IMR-90 (cell line): ENCODE measurements around the gene RRN3. TPM values are rescaled to one million over a fixed set of nuclear protein-coding genes. Genes with fewer than 3 reads are reported as not detected.
"Not testable (repeated sequence)": the region's sequence is repeated elsewhere in the genome, so short reads cannot be mapped to it uniquely, and the experiment has no call there.

Source experiments
- ATAC-seq: fragments of 200-7000 bp; cut with Tn5 transposase; 2 replicates; pipeline ENCODE4 v1.9.1; 2020; ENCODE audit warnings: low read depth, mild to moderate bottlenecking, moderate library complexity
- BruUV-seq: library from RNA; stranded (reverse); fragments of 400-500 nt; replicated peaks from 2 replicates; lab custom pipeline; 2021; lab: Mats Ljungman, UMichigan
- CTCF ChIA-PET: fragments of 300-600 bp; formaldehyde crosslinking; extraction: SDS; loops from one replicate; lab custom pipeline; 2021; ENCODE audit warnings: antibody characterized with exemption; lab: Yijun Ruan, JAX
- POLR2A ChIA-PET: fragments of 300-600 bp; sonication (Branson Sonifier 250); formaldehyde crosslinking; loops from one replicate; lab custom pipeline; 2022; ENCODE audit warnings: antibody characterized with exemption; ENCODE audit not compliant: unreplicated experiment; lab: Charles Lee
- DNase-seq: peaks from one replicate; pipeline ENCODE4 v3.0.0; 2013
- H2AFZ ChIP-seq: replicated peaks from 2 replicates; pipeline ENCODE3; 2013; ENCODE audit warnings: low read length, mild to moderate bottlenecking; ENCODE audit not compliant: poor library complexity
- H2AK5ac ChIP-seq: 2 replicates; pipeline ENCODE4 v1.6.1; 2013; ENCODE audit warnings: low read depth, low read length, inconsistent platforms
- H2AK9ac ChIP-seq: replicated peaks from 2 replicates; pipeline ENCODE3; 2013; ENCODE audit warnings: mild to moderate bottlenecking, low read depth, low read length, moderate library complexity; ENCODE audit not compliant: poor library complexity
- H2BK120ac ChIP-seq: 2 replicates; pipeline ENCODE4 v1.6.1; 2013; ENCODE audit warnings: low read depth, low read length, inconsistent platforms
- H2BK15ac ChIP-seq: 3 replicates; pipeline ENCODE4 v1.6.1; 2013; ENCODE audit warnings: low read depth, low read length, inconsistent platforms
- H2BK20ac ChIP-seq: 2 replicates; pipeline ENCODE4 v1.6.1; 2013; ENCODE audit warnings: low read depth, mild to moderate bottlenecking, inconsistent platforms, low read length, moderate library complexity
- H2BK5ac ChIP-seq: 2 replicates; pipeline ENCODE4 v1.6.1; 2013; ENCODE audit warnings: mild to moderate bottlenecking, low read depth, low read length, inconsistent platforms; ENCODE audit not compliant: poor library complexity, severe bottlenecking
- H3K14ac ChIP-seq: replicated peaks from 2 replicates; pipeline ENCODE4 v1.6.1; 2013; ENCODE audit warnings: low read depth, low read length, inconsistent platforms
- H3K18ac ChIP-seq: 2 replicates; pipeline ENCODE4 v1.6.1; 2013; ENCODE audit warnings: low read depth, low read length, control low read depth
- H3K23ac ChIP-seq: 2 replicates; pipeline ENCODE4 v1.6.1; 2013; ENCODE audit warnings: low read depth, low read length, inconsistent platforms
- H3K27ac ChIP-seq: 2 replicates; pipeline ENCODE4 v1.5.1; 2013; ENCODE audit warnings: mild to moderate bottlenecking, control low read depth, low read length; ENCODE audit not compliant: insufficient read depth
- H3K27me3 ChIP-seq: 2 replicates; pipeline ENCODE4 v1.6.1; 2013; ENCODE audit warnings: low read length; ENCODE audit not compliant: control insufficient read depth, insufficient read depth
- H3K36me3 ChIP-seq: 2 replicates; pipeline ENCODE4 v1.6.1; 2013; ENCODE audit warnings: low read length, mixed read lengths; ENCODE audit not compliant: control insufficient read depth, insufficient read depth
- H3K4ac ChIP-seq: 2 replicates; pipeline ENCODE4 v1.6.1; 2013; ENCODE audit warnings: low read depth, low read length, inconsistent platforms
- H3K4me1 ChIP-seq: 2 replicates; pipeline ENCODE4 v1.6.1; 2013; ENCODE audit warnings: low read length, mixed read lengths; ENCODE audit not compliant: control insufficient read depth, insufficient read depth
- H3K4me2 ChIP-seq: 2 replicates; pipeline ENCODE4 v1.6.1; 2013; ENCODE audit warnings: low read depth, mild to moderate bottlenecking, control low read depth, low read length, moderate library complexity
- H3K4me3 ChIP-seq: 2 replicates; pipeline ENCODE4 v1.5.1; 2013; ENCODE audit warnings: low read depth, mild to moderate bottlenecking, control low read depth, low read length, moderate library complexity; ENCODE audit not compliant: insufficient read depth
- H3K56ac ChIP-seq: 2 replicates; pipeline ENCODE4 v1.6.1; 2013; ENCODE audit warnings: low read length, inconsistent platforms; ENCODE audit not compliant: insufficient read depth; ENCODE audit errors: extremely low read depth
- H3K79me1 ChIP-seq, 2 experiments: 2 replicates each; pipeline ENCODE4 v1.6.1; 2013; ENCODE audit warnings: low read length in 2 of 2, inconsistent platforms in 1 of 2, low read depth in 1 of 2
- H3K9ac ChIP-seq: 2 replicates; pipeline ENCODE4 v1.6.1; 2013; ENCODE audit warnings: low read depth, low read length, control low read depth
- H3K9me1 ChIP-seq: 2 replicates; pipeline ENCODE4 v1.6.1; 2013; ENCODE audit warnings: low read length, inconsistent platforms; ENCODE audit not compliant: insufficient read depth
- H3K9me3 ChIP-seq: 2 replicates; pipeline ENCODE4 v1.6.1; 2013; ENCODE audit warnings: low read length; ENCODE audit not compliant: control insufficient read depth, insufficient read depth
- H4K20me1 ChIP-seq: 2 replicates; pipeline ENCODE4 v1.6.1; 2013; ENCODE audit warnings: low read length, inconsistent platforms; ENCODE audit not compliant: insufficient read depth
- H4K5ac ChIP-seq: 2 replicates; pipeline ENCODE4 v1.6.1; 2013; ENCODE audit warnings: mild to moderate bottlenecking, low read depth, low read length, control low read depth
- H4K8ac ChIP-seq, 2 experiments: 2 replicates each; pipeline ENCODE4 v1.6.1; 2013; ENCODE audit warnings: low read depth in 2 of 2, low read length in 2 of 2, control low read depth in 1 of 2, inconsistent platforms in 1 of 2
- H4K91ac ChIP-seq: 2 replicates; pipeline ENCODE4 v1.6.1; 2013; ENCODE audit warnings: low read depth, low read length, inconsistent platforms; ENCODE audit not compliant: insufficient read depth
- BHLHE40 ChIP-seq: fragments of 150-350 bp; IDR thresholded peaks from 2 replicates; pipeline ENCODE4 v1.6.1; 2016; ENCODE audit warnings: mild to moderate bottlenecking, low read depth, low read length
- RCOR1 ChIP-seq: IDR thresholded peaks from 2 replicates; pipeline ENCODE4 v1.6.1; 2012; ENCODE audit warnings: mild to moderate bottlenecking, low read length, improper control_type of control experiment; ENCODE audit not compliant: insufficient replicate concordance
- WGBS, 2 experiments: methylation state at CpG; one replicate each; pipeline versions ENCODE4 v1.1.5 to v1.1.7; 2013; ENCODE audit warnings: missing lambda C conversion rate in 2 of 2; ENCODE audit not compliant: insufficient read length in 1 of 2; ENCODE audit errors: extremely low coverage in 2 of 2; 5-methylcytosine and 5-hydroxymethylcytosine counted together
- dilution Hi-C: fragments of 300-500 bp; cut with HindIII; formaldehyde crosslinking; loops from one replicate; pipeline ENCODE4 v1.14.3; 2018; ENCODE audit warnings: low sequenced_read_pairs; ENCODE audit not compliant: unreplicated experiment
- in situ Hi-C: fragments of 300-500 bp; cut with MboI; formaldehyde crosslinking; loops from 3 replicates; pipeline ENCODE4 v1.14.3; 2019; ENCODE audit warnings: low sequenced_read_pairs, inconsistent platforms, mixed read lengths
- intact Hi-C: fragments of 100-400 bp; cut with micrococcal nuclease; formaldehyde crosslinking; loops from 2 replicates; pipeline ENCODE4 v1.10.0; 2022
- polyA plus RNA-seq, 3 experiments: library from polyadenylated mRNA; depleted of rRNA; stranded (reverse); fragments of >200 nt; gene quantifications; 2 replicates each; pipeline ENCODE4 v1.2.3, GENCODE V29; 2012; ENCODE audit warnings: low replicate concordance in 1 of 3
- total RNA-seq: library from RNA; depleted of rRNA; stranded (reverse); fragments of >200 nt; gene quantifications from 2 replicates; pipeline ENCODE4 v1.2.3, GENCODE V29; 2012

The RRN3 gene
- total and polyA plus RNA-seq, 2 of the 4 experiments (the other 2 are of a cell fraction), result 22.1 to 47.7 TPM

DNA sequence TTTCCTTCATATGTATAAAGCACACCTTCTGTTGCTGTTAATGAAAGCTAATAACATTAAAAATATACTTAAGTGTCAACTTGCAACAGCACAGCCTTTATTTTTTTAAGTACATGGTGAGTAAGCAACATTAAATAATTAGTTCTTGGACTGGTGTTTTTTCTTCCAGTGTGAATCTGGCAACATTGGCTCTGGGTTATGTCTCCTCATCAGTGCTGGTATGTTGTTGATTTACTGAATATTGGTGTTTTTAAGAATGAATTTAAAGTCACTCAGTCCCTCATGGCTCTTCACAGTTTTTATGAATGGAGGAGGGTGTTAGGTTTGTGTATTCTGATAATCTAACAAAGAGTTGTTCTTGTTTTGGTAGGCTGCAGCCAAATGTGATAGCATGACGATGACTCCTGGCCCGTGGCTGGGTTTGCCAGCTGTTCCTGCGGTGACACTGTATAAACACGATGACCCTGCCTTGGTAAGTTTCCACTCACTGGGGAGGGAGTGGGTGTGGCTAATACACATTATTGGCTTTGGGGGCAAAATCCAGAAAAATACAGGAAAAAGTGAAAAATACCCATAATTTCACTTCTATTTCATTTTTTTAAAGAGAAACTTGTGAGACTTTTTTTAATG is 77.0 kb downstream of the RRN3 start:
- H2BK15ac ChIP-seq, H2AFZ ChIP-seq, CTCF ChIA-PET, POLR2A ChIA-PET, H3K23ac ChIP-seq, H3K56ac ChIP-seq, H3K18ac ChIP-seq, H4K8ac ChIP-seq, H2BK120ac ChIP-seq, H2AK9ac ChIP-seq, in situ Hi-C loops, H3K14ac ChIP-seq, H2AK5ac ChIP-seq, H3K4me3 ChIP-seq, H3K27me3 ChIP-seq, H4K5ac ChIP-seq, H4K91ac ChIP-seq, H2BK20ac ChIP-seq, H3K9me3 ChIP-seq, dilution Hi-C loops, H3K4ac ChIP-seq, H3K27ac ChIP-seq, intact Hi-C loops, H3K9ac ChIP-seq, BruUV-seq: not testable (repeated sequence)
- Histone ChIP-seq H4K20me1 (peaks cover 39% of the 10 kb centered on the region), H3K9me1 (peaks cover 12% of the 10 kb centered on the region), H3K36me3 (peaks cover 27% of the 10 kb centered on the region), H3K4me2 (0 out of 2 replicates have a peak overlapping the region, but pooled peaks have one; percentile 26), H2BK5ac (peak overlapping the region; percentile 16), H3K79me1 (peaks cover 18 to 40% of the 10 kb centered on the region in 2 experiments), H3K4me1 (peaks cover 12% of the 10 kb centered on the region)
- ATAC-seq, result peak; percentile 50
- peak; percentile 53 for TF ChIP-seq BHLHE40
- peak; percentile 38 for TF ChIP-seq RCOR1
- DNase-seq, result peak; percentile 88
- no CpG with 5 or more reads among the region's 4 CpGs for WGBS, 2 experiments

DNA sequence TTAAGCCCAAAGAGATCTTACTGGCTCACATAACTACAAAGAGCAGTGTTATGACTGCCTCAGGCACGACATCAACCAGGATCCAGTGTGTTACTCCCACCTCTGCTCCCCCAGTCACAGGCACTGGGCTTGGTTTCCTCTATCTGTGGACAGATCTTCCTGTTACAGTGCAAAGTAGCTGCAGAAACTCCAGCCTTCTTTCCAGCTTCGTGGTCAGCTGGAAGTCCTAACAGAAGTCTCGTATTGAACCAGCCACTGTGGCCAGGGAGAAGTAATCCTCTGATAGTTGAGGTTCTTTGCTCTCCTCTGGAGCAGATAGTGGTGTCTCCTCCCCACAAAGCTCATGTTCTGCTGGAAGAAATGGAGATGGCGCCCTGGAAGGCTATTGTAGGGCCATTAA is 77.7 kb downstream of the RRN3 start:
- peaks cover 19 to 33% of the 10 kb centered on the region in 2 experiments for H3K79me1 ChIP-seq
- POLR2A ChIA-PET, H3K27me3 ChIP-seq, H3K4me2 ChIP-seq, H3K9ac ChIP-seq, H3K56ac ChIP-seq, dilution Hi-C loops, H4K5ac ChIP-seq, H3K4me1 ChIP-seq, H2AFZ ChIP-seq, H3K4ac ChIP-seq, BruUV-seq, intact Hi-C loops, H3K23ac ChIP-seq, H3K4me3 ChIP-seq, in situ Hi-C loops, H2BK15ac ChIP-seq, H4K8ac ChIP-seq, H2BK120ac ChIP-seq, H2AK9ac ChIP-seq, CTCF ChIA-PET, H3K9me3 ChIP-seq, H3K18ac ChIP-seq, H4K91ac ChIP-seq: not testable (repeated sequence)
- peak overlapping the region; percentile 80; the same call in 1 of the 2 replicates for H2AK5ac ChIP-seq
- peaks cover 11% of the 10 kb centered on the region for H3K9me1 ChIP-seq
- H2BK20ac ChIP-seq, result 0 out of 2 replicates have a peak overlapping the region, but pooled peaks have one; percentile 1
- H2BK5ac ChIP-seq, result peak overlapping the region; percentile 3
- DNase-seq (peak; percentile 39), ATAC-seq (peak; percentile 27)
- peak overlapping the region; percentile 6; the same call in 1 of the 2 replicates for H3K14ac ChIP-seq
- peak overlapping the region; percentile 0; the same call in 1 of the 2 replicates for H3K27ac ChIP-seq
- no CpG with 5 or more reads among the region's 4 CpGs for WGBS, 2 experiments
- H3K36me3 ChIP-seq, result peaks cover 27% of the 10 kb centered on the region
- peaks cover 32% of the 10 kb centered on the region for H4K20me1 ChIP-seq
